Kidney epithelial cell (primary cell): Measurements from ENCODE around the gene KLHDC1. TPM values are rescaled to one million over a fixed set of nuclear protein-coding genes. Genes with fewer than 3 reads are reported as not detected.
"Not testable (repeated sequence)": the region's sequence is repeated elsewhere in the genome, so short reads cannot be mapped to it uniquely, and the experiment has no call there.

Experiments
- DNase-seq: peaks from one replicate; pipeline ENCODE4 v3.0.0-alpha.2; 2010; ENCODE audit warnings: low read depth
- H3K27me3 ChIP-seq: 2 replicates; pipeline ENCODE4 v1.6.0; 2011; ENCODE audit warnings: low read length; ENCODE audit not compliant: control insufficient read depth, insufficient read depth
- H3K36me3 ChIP-seq: 2 replicates; pipeline ENCODE4 v1.5.1; 2011; ENCODE audit warnings: low read length; ENCODE audit not compliant: control insufficient read depth, insufficient read depth
- H3K4me3 ChIP-seq: 2 replicates; pipeline ENCODE4 v1.5.1; 2011; ENCODE audit warnings: low read depth, mild to moderate bottlenecking, control low read depth, low read length
- CTCF ChIP-seq: IDR thresholded peaks from 2 replicates; pipeline ENCODE4 v1.5.1; 2011; ENCODE audit warnings: mild to moderate bottlenecking, moderate library complexity, low read length, control low read depth, inconsistent platforms; ENCODE audit not compliant: insufficient read depth, poor library complexity, severe bottlenecking
- total RNA-seq: library from RNA; depleted of rRNA; stranded (reverse); fragments of >200 nt; gene quantifications from 2 replicates; pipeline ENCODE4 v1.2.3, GENCODE V29; 2015

The KLHDC1 gene
- total RNA-seq, 1 donor from 2014 or later = 0.54 TPM

- no peak for TF ChIP-seq CTCF
- Histone ChIP-seq H3K4me3 (peak within 1 kb of the TSS; percentile 63), H3K27me3 (no peaks in the 10 kb centered on the region), H3K36me3 (no peaks in the 10 kb centered on the region)
- DNase-seq = peak; percentile 58
These were observed 74.8 kb downstream of the KLHDC1 start, which contains the start of gene KLHDC2 for GRCh38 chr14:49767571-49768300. Gene KLHDC2, plus strand, starts transcription at chr14:49768153. Its CDS starts 316 bp downstream, at chr14:49768469.

GRCh38 chr14:49768301-49769121 is 75.6 kb downstream of the KLHDC1 start:
- no peaks in the 10 kb centered on the region for H3K27me3 ChIP-seq
- no peak for DNase-seq
- TF ChIP-seq CTCF = no peak

GRCh38 chr14:49769171-49769570 is 76.3 kb downstream of the KLHDC1 start:
- TF ChIP-seq CTCF = no peak
- Histone ChIP-seq H3K36me3 (no peaks in the 10 kb centered on the region), H3K4me3 (peak overlapping the region; percentile 63), H3K27me3 (no peaks in the 10 kb centered on the region)
- DNase-seq = no peak

More at GRCh38 chr14:49768301-49769121, 75.6 kb downstream of the KLHDC1 start:
- Histone ChIP-seq H3K4me3 (peak overlapping the region; percentile 63), H3K36me3 (no peaks in the 10 kb centered on the region)

GRCh38 chr14:49769581-49770211 is 76.8 kb downstream of the KLHDC1 start:
- H3K27me3 ChIP-seq = no peaks in the 10 kb centered on the region
- no peak for TF ChIP-seq CTCF
- no peak for DNase-seq

GRCh38 chr14:49770212-49770817 is 77.4 kb downstream of the KLHDC1 start:
- H3K36me3 ChIP-seq = no peaks in the 10 kb centered on the region
- H3K4me3 ChIP-seq = peak overlapping the region; percentile 4
- peak; percentile 37 for DNase-seq
- TF ChIP-seq CTCF = no peak
- H3K27me3 ChIP-seq = no peaks in the 10 kb centered on the region

More at GRCh38 chr14:49769581-49770211, 76.8 kb downstream of the KLHDC1 start:
- peak overlapping the region; percentile 63 for H3K4me3 ChIP-seq
- H3K36me3 ChIP-seq = no peaks in the 10 kb centered on the region

GRCh38 chr14:49771691-49772090 is 78.8 kb downstream of the KLHDC1 start:
- not testable (repeated sequence) for DNase-seq, H3K27me3 ChIP-seq, H3K4me3 ChIP-seq, H3K36me3 ChIP-seq
